GM12878 (cell line): ENCODE measurements around the gene TCERG1L.

Source experiments
- CEBPB ChIP-seq, 2 experiments: fragments of 150-350 bp in 1 of 2; IDR thresholded peaks; 2 replicates each; pipeline ENCODE4 v1.6.1; 2012 to 2014; ENCODE audit warnings: low read depth in 2 of 2, low read length in 2 of 2, borderline replicate concordance in 1 of 2, inconsistent platforms in 1 of 2
- POLR2AphosphoS5 ChIP-seq: IDR thresholded peaks from 2 replicates; pipeline ENCODE4 v1.6.1; 2011; ENCODE audit warnings: mild to moderate bottlenecking, low read length, inconsistent platforms

- TF ChIP-seq POLR2AphosphoS5 (no peak), CEBPB (IDR thresholded peaks at IDR 0.05; ENCODE audit: borderline replicate concordance in 1 of 2, low read depth in 2 of 2, low read length in 2 of 2) (no peak)
Observed at GRCh38 chr10:131114846-131115245, 196.7 kb downstream of the TCERG1L start.
